C4-2B (cell line): ENCODE results near the gene LRRC66.

Experiments
- ZFX ChIP-seq: fragments of 450-650 bp; IDR thresholded peaks from 2 replicates; pipeline ENCODE4 v1.6.1; 2017
- TF ChIP-seq, protein P1 (sequence below): fragments of 450-650 bp; conservative IDR thresholded peaks from 2 replicates; pipeline ENCODE4 v1.5.1; 2017; ENCODE audit warnings: mild to moderate bottlenecking

DNA sequence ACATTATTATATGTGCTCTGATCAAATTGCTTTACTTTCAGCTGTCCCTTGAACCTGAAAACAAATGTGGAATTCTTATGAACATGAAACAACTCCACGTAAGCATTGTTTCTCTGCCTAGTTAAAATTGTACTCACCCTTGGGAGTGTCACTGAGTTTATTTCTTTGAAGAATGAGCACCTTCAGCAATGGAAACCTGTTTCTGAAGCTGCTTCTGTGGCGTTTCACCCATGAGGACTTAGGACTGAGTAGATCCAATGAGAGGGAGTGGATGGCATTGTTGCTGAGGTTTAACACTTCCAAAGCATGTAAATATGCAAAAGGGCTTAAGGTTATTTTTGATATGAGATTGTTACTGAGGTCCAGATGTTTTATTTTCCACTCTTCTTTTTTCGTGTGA lies 3.2 kb downstream of the LRRC66 start:
- TF ChIP-seq, protein P1, sequence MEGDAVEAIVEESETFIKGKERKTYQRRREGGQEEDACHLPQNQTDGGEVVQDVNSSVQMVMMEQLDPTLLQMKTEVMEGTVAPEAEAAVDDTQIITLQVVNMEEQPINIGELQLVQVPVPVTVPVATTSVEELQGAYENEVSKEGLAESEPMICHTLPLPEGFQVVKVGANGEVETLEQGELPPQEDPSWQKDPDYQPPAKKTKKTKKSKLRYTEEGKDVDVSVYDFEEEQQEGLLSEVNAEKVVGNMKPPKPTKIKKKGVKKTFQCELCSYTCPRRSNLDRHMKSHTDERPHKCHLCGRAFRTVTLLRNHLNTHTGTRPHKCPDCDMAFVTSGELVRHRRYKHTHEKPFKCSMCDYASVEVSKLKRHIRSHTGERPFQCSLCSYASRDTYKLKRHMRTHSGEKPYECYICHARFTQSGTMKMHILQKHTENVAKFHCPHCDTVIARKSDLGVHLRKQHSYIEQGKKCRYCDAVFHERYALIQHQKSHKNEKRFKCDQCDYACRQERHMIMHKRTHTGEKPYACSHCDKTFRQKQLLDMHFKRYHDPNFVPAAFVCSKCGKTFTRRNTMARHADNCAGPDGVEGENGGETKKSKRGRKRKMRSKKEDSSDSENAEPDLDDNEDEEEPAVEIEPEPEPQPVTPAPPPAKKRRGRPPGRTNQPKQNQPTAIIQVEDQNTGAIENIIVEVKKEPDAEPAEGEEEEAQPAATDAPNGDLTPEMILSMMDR: no peak
- TF ChIP-seq ZFX: no peak
